GF-D8 (cell line): Measurements from ENCODE around the gene FBN2.
"Not testable (repeated sequence)": the region's sequence is repeated elsewhere in the genome, so short reads cannot be mapped to it uniquely, and the experiment has no call there.

ENCODE experiments used
- DNase-seq: peaks from one replicate; lab custom pipeline; 2025; lab: John Stamatoyannopoulos, UW

The FBN2 gene

DNA sequence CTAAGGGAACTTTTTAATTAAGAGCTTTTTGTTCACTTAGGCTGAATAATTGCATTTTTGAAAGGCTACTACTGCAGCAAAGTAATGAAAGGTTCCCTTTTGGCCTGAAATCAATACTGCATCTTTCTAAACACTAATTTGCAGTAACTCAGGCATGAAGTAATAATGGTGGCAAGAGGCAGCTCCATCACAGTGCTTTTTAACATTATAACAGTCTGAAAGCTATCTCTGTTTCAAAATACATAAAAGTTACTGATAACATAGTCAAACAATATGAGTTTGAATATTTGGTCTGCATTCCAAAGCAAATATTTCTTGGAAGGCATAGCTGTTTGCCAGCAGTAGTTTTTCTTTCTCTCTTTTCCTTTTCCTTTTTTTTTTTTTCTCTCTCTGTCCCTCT is 113.4 kb downstream of the FBN2 start:
- no peak for DNase-seq

- DNase-seq, result no peak
Observed at GRCh38 chr5:128422612-128423011, 115.4 kb downstream of the FBN2 start.

- DNase-seq, result no peak
Observed at GRCh38 chr5:128414469-128414868, 123.6 kb downstream of the FBN2 start.

- no peak for DNase-seq
Observed at GRCh38 chr5:128413356-128413755, 124.7 kb downstream of the FBN2 start.

GRCh38 chr5:128412145-128412930 is 125.7 kb downstream of the FBN2 start:
- DNase-seq, result no peak

DNA sequence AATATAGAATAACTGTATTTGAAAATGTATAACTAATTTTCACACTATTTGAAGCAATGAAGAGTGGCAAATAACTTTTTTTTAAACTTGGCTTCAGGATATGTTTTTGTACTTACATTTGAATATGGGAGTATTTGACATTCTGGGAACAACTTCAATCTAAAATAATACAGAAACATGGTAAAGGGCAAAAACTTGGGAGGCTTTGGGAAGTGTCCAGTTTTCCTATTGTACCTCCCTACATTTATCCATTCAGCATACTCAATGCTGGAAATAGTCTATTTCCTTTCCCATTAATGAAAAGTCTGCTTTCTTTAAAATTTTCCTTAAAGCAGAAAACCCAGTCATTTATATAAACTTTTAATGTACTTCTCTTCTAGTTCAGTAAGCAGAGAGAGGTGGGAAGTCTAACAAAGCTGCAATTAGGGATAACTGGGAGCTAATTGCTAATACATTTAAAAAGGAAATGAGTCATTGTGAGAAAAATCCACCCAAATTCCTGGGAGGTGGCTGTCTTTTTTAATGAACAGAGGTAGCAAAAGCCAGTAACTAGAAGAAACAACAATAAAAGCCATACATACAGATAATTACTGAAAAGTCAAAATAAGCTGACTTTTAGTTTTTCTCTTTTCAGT is 128.8 kb downstream of the FBN2 start:
- DNase-seq, result no peak

GRCh38 chr5:128408622-128409021 is 129.4 kb downstream of the FBN2 start:
- no peak for DNase-seq

DNA sequence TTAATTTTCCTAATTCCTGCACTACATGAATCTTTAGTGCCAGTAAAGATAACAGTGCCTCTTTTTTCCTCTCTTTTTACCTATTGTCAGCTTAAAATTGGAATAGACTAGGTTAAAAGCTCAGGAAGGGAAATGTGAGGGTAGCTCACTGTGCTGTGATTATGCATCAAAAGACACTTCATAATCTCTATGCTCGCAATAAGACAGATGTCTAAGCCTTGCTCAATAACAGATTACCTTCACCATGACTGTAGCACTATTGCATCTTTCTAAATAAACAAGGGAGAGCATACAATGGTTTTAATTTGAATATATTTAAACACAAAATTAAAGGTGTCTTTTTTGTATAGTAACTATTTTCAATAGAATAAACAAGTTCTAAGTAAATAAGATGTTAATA is 130.1 kb downstream of the FBN2 start:
- DNase-seq, result no peak

- no peak for DNase-seq
Observed at GRCh38 chr5:128406803-128407202, 131.2 kb downstream of the FBN2 start.

DNA sequence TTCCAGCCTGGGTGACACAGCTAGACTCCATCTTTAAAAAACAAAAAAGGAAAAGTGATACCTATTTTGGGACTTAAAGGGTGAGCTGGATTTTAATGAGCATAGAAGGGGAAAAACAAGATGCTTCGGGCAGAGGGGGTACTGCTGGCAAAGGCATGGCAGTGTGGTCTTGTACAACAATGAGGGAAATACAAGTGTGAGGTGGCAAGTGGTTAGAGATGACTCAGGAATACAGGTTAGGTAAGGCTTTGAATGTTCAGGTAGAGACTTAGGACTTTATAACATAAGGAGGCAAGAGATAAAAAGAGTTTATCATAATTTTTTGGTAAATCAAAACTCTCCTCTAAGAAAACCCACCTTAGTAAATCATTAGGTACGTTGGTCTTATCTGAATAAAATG is 132.9 kb downstream of the FBN2 start:
- no peak for DNase-seq

GRCh38 chr5:128403333-128403732 is 134.7 kb downstream of the FBN2 start:
- DNase-seq, result no peak

GRCh38 chr5:128402506-128402905 is 135.5 kb downstream of the FBN2 start:
- DNase-seq, result no peak

GRCh38 chr5:128400766-128401165 is 137.3 kb downstream of the FBN2 start:
- not testable (repeated sequence) for DNase-seq

GRCh38 chr5:128399111-128399510 is 138.9 kb downstream of the FBN2 start:
- no peak for DNase-seq

GRCh38 chr5:128397876-128398275 is 140.2 kb downstream of the FBN2 start:
- DNase-seq, result no peak

DNA sequence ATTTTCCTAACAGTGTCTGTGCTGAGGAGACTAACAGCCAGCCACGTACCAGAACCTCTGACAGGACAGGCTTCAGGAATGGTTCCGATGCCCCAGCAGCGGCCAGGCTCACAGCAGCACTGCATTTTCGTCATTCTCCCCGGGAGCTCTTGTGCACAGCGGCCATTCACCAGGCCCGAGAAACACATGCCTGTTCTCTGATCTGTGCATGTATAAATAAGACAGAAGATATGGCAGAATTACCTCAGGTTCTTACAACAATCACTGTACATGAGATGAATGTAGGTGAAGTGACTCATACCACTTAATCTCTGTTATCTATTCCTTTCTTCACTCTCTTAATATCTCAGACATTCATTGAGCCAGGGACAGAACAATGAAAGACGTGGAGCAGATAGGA is 143.0 kb downstream of the FBN2 start:
- no peak for DNase-seq

DNA sequence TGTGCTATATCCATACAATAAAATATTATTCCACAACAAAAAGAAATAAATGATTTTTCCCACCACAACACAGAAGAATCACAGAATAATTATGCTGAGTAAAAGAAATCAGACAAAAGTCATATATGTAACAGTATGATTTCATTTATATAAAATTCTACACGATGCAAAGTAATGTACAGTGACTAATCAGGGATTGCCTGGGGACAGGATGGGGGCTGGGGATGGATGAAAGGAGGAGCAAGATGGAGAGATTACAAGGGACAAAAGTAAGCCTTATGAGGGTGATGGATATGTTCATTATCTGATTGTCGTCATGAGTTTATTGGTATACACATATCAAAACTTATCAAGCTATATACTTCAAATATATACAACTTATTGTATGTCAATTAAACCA is 154.0 kb downstream of the FBN2 start:
- DNase-seq, result no peak

DNA sequence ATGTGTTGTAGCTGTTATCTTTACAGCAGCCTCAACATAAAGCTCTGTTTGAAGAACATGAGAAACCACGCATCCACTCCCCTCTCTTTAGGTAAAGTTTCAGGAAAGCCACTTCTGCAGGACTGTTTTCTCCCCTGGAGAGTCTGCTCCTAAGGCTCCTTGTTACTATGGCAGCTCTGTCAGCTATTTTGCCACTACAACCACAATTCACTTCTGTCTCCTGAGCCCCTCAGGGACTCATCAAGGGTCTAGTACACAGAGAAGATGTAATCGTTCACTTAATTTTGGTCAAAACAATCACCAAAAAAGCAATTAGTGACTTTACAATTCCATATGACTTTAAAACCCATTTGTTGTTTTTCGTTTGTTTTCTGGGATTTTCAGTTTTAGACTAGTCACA is 157.7 kb downstream of the FBN2 start:
- DNase-seq, result no peak

- DNase-seq, result no peak
Observed at GRCh38 chr5:128378632-128379031, 159.4 kb downstream of the FBN2 start.

DNA sequence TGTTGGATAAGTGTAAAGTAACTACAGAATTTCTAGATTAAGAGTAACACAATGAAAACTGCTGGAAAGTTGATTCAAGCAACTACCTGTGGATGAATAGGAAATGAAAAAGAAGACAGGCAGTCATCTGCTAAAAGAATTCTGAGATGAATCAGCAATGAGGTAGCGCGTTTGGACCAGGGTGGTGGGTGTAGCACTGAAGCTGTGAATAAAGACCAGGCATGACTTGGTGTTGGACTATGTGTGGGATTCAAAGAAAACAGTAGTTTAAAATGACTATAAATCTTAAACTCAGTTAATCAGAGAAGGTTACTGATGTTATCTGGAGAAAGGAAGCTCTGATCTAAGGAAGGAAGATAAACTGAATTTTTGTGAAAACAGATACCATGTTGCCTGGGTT is 159.8 kb downstream of the FBN2 start:
- DNase-seq, result no peak

GRCh38 chr5:128376577-128376976 is 161.5 kb downstream of the FBN2 start:
- no peak for DNase-seq

DNA sequence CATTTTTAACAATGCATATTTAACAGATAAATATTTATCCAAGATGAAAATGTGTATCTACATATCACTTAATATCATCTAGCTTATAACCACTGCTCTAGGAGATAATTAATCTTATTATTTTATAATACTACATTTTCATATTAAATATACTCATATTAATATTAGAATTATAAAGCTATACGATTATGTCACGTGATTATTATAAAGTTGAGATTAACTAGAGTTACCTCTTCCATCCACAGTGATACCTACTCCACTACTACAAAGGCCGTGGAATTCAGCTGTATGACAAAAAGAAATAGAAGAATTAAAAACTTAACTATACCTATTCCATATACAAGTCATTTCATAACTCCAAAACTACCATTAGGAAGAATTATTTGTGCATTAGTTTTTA is 171.9 kb downstream of the FBN2 start:
- no peak for DNase-seq

GRCh38 chr5:128362370-128362769 is 175.7 kb downstream of the FBN2 start:
- no peak for DNase-seq

DNA sequence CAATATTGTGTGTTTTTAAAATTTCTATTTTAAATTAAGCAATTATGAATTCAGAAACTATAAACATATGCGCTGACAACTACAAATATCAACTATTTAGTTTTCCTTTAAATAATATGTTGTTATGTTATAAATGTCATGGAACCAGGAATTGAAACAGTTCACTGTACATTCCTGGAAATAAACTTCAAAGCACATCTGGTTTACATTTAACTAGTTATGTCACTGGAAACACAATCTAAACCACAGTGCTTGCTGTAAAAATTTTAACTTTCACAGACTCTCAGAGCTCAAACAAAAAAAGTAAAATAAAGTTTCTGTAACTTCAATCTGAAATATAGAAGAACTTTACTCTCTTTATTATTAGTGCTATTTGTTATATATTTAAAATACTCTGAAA is 179.2 kb downstream of the FBN2 start:
- DNase-seq, result no peak
